ENCODE results near the gene PAQR6.

Gene PAQR6

GRCh38 chr1:156211243-156211642 is 36.6 kb downstream of the PAQR6 start:
- TF ChIP-seq EZH2 (optimal IDR thresholded peaks at IDR 0.05; ENCODE audit: low read depth, low read length) (no peak), CTCF (IDR thresholded peaks at IDR 0.05; ENCODE audit: low read length) (no peak), EZH2phosphoT487 (IDR thresholded peaks at IDR 0.05; ENCODE audit: low read length) (no peak)
- Histone ChIP-seq H3K4me1 (ENCODE audit: low read length) (peaks cover 13% of the 10 kb centered on the region), H2AFZ (ENCODE audit: low read length) (no peak overlapping the region), H3K27me3 (replicated peaks; ENCODE audit: insufficient read depth, low read length) (no peaks in the 10 kb centered on the region), H3K9ac (ENCODE audit: low read length) (no peak overlapping the region), H3K4me3 (ENCODE audit: low read length) (no peak overlapping the region), H3K27ac (ENCODE audit: low read length) (no peak overlapping the region), H3K79me2 (ENCODE audit: low read length) (peaks cover 51% of the 10 kb centered on the region), H3K9me3 (replicated peaks; ENCODE audit: insufficient read depth, low read length) (no peaks in the 10 kb centered on the region), H3K9me2 (replicated peaks; ENCODE audit: insufficient read depth, low read length) (no peaks in the 10 kb centered on the region), H3K4me2 (ENCODE audit: low read depth, low read length) (no peak overlapping the region), H3F3A (ENCODE audit: insufficient read depth, low read length) (peaks cover 16% of the 10 kb centered on the region), H4K20me1 (ENCODE audit: insufficient read depth, low read length) (no peaks in the 10 kb centered on the region), H3K36me3 (replicated peaks; ENCODE audit: insufficient read depth, low read length) (peaks cover 7% of the 10 kb centered on the region; the same call in 1 of the 2 replicates)
- DNase-seq: no peak

- H3K4me1 ChIP-seq (ENCODE audit: low read length): no peaks in the 10 kb centered on the region
- no peaks in the 10 kb centered on the region for H4K20me1 ChIP-seq (ENCODE audit: insufficient read depth, low read length)
- TF ChIP-seq EZH2 (optimal IDR thresholded peaks at IDR 0.05; ENCODE audit: low read depth, low read length) (no peak), CTCF (IDR thresholded peaks at IDR 0.05; ENCODE audit: low read length) (no peak), EZH2phosphoT487 (IDR thresholded peaks at IDR 0.05; ENCODE audit: low read length) (no peak)
- peaks cover 11% of the 10 kb centered on the region for H3K36me3 ChIP-seq (replicated peaks; ENCODE audit: insufficient read depth, low read length)
- no peak overlapping the region for H3K9ac ChIP-seq (ENCODE audit: low read length)
- H3K79me2 ChIP-seq (ENCODE audit: low read length): peaks cover 75% of the 10 kb centered on the region
- no peaks in the 10 kb centered on the region for H3K9me2 ChIP-seq (replicated peaks; ENCODE audit: insufficient read depth, low read length)
- H2AFZ ChIP-seq (ENCODE audit: low read length): no peak overlapping the region
- no peaks in the 10 kb centered on the region for H3K9me3 ChIP-seq (replicated peaks; ENCODE audit: insufficient read depth, low read length)
- H3K4me3 ChIP-seq (ENCODE audit: low read length): no peak overlapping the region
- no peaks in the 10 kb centered on the region; the same call in 1 of the 2 replicates for H3F3A ChIP-seq (ENCODE audit: insufficient read depth, low read length)
- no peaks in the 10 kb centered on the region for H3K27me3 ChIP-seq (replicated peaks; ENCODE audit: insufficient read depth, low read length)
- DNase-seq: no peak
- no peak overlapping the region for H3K27ac ChIP-seq (ENCODE audit: low read length)
- no peak overlapping the region for H3K4me2 ChIP-seq (ENCODE audit: low read depth, low read length)
Measured at GRCh38 chr1:156204686-156205085, 43.2 kb downstream of the PAQR6 start.

GRCh38 chr1:156203331-156203730 is 44.5 kb downstream of the PAQR6 start:
- Histone ChIP-seq H3K36me3 (replicated peaks; ENCODE audit: insufficient read depth, low read length) (peaks cover 7% of the 10 kb centered on the region), H3K27me3 (replicated peaks; ENCODE audit: insufficient read depth, low read length) (no peaks in the 10 kb centered on the region), H3K4me1 (ENCODE audit: low read length) (no peaks in the 10 kb centered on the region), H3K9me2 (replicated peaks; ENCODE audit: insufficient read depth, low read length) (no peaks in the 10 kb centered on the region), H3K79me2 (ENCODE audit: low read length) (peaks cover 82% of the 10 kb centered on the region), H4K20me1 (ENCODE audit: insufficient read depth, low read length) (no peaks in the 10 kb centered on the region), H3K4me3 (ENCODE audit: low read length) (no peak overlapping the region), H3K9ac (ENCODE audit: low read length) (no peak overlapping the region), H3K9me3 (replicated peaks; ENCODE audit: insufficient read depth, low read length) (no peaks in the 10 kb centered on the region), H3K27ac (ENCODE audit: low read length) (no peak overlapping the region), H3F3A (ENCODE audit: insufficient read depth, low read length) (no peaks in the 10 kb centered on the region), H3K4me2 (ENCODE audit: low read depth, low read length) (no peak overlapping the region), H2AFZ (ENCODE audit: low read length) (no peak overlapping the region)
- no peak for DNase-seq
- TF ChIP-seq EZH2 (optimal IDR thresholded peaks at IDR 0.05; ENCODE audit: low read depth, low read length): no peak
- TF ChIP-seq EZH2phosphoT487 (IDR thresholded peaks at IDR 0.05; ENCODE audit: low read length): no peak
- TF ChIP-seq CTCF (IDR thresholded peaks at IDR 0.05; ENCODE audit: low read length): no peak
